A673 (cell line): ENCODE measurements around the gene NCR1. TPM values are rescaled to one million over a fixed set of nuclear protein-coding genes. Genes with fewer than 3 reads are reported as not detected.
"Not testable (repeated sequence)": the region's sequence is repeated elsewhere in the genome, so short reads cannot be mapped to it uniquely, and the experiment has no call there.

Experiments used
- BruUV-seq: library from RNA; stranded (reverse); fragments of 400-500 nt; replicated peaks from 2 replicates; lab custom pipeline; 2021; lab: Mats Ljungman, UMichigan
- CTCF ChIA-PET: fragments of 300-600 bp; sonication (Branson Sonifier 250); formaldehyde crosslinking; loops from one replicate; lab custom pipeline; 2022; ENCODE audit warnings: antibody characterized with exemption; lab: Charles Lee
- POLR2A ChIA-PET: fragments of 300-600 bp; sonication (Branson Sonifier 250); formaldehyde crosslinking; loops from one replicate; lab custom pipeline; 2022; ENCODE audit warnings: antibody characterized with exemption; ENCODE audit not compliant: low non-redundant PET; lab: Charles Lee
- DNase-seq: peaks from one replicate; pipeline ENCODE4 v3.0.0-alpha.2; 2015; ENCODE audit warnings: low spot score
- H3K27ac ChIP-seq: fragments of 200-600 bp; sonication (generic); 2 replicates; pipeline ENCODE4 v1.5.1; 2016; ENCODE audit warnings: mixed run types, low read depth, mild to moderate bottlenecking, mixed read lengths, antibody characterized with exemption, low read length; ENCODE audit not compliant: poor library complexity, severe bottlenecking
- H3K27me3 ChIP-seq: fragments of 200-600 bp; sonication (generic); replicated peaks from 2 replicates; pipeline ENCODE4 v1.6.1; 2017; ENCODE audit warnings: mixed run types, low read depth, mild to moderate bottlenecking, mixed read lengths, antibody characterized with exemption, low read length; ENCODE audit not compliant: insufficient read depth, poor library complexity
- H3K36me3 ChIP-seq: fragments of 200-600 bp; sonication (generic); 2 replicates; pipeline ENCODE4 v1.6.1; 2016; ENCODE audit warnings: mixed run types, mild to moderate bottlenecking, mixed read lengths, antibody characterized with exemption, low read length; ENCODE audit not compliant: insufficient read depth, poor library complexity, severe bottlenecking
- H3K4me1 ChIP-seq: fragments of 200-600 bp; sonication (generic); 2 replicates; pipeline ENCODE4 v1.6.1; 2017; ENCODE audit warnings: mixed run types, mild to moderate bottlenecking, mixed read lengths, antibody characterized with exemption, low read length; ENCODE audit not compliant: insufficient read depth, poor library complexity, severe bottlenecking
- H3K4me3 ChIP-seq: fragments of 200-600 bp; sonication (generic); 2 replicates; pipeline ENCODE4 v1.5.1; 2016; ENCODE audit warnings: low read depth, mixed run types, mild to moderate bottlenecking, mixed read lengths, low read length; ENCODE audit not compliant: poor library complexity, severe bottlenecking
- H3K9me3 ChIP-seq: fragments of 200-600 bp; sonication (generic); 2 replicates; pipeline ENCODE4 v1.6.1; 2016; ENCODE audit warnings: mixed run types, low read depth, mild to moderate bottlenecking, mixed read lengths, antibody characterized with exemption, low read length; ENCODE audit not compliant: poor library complexity, severe bottlenecking
- EZH2 ChIP-seq: fragments of 200-600 bp; sonication (generic); IDR thresholded peaks from 2 replicates; pipeline ENCODE4 v1.6.1; 2017; ENCODE audit warnings: borderline replicate concordance, low read depth, mild to moderate bottlenecking, mixed read lengths, antibody characterized with exemption, low read length; ENCODE audit not compliant: poor library complexity, severe bottlenecking
- intact Hi-C: fragments of 100-400 bp; cut with micrococcal nuclease; formaldehyde crosslinking; loops from one replicate; pipeline ENCODE4 v1.10.0; 2022; ENCODE audit not compliant: unreplicated experiment
- total RNA-seq: library from RNA; stranded (reverse); gene quantifications from 2 replicates; pipeline ENCODE4 v1.2.3, GENCODE V29; 2021
- TF ChIP-seq, protein P1 (sequence below): fragments of 300-800, 200-600 bp; sonication (generic); conservative IDR thresholded peaks from 2 replicates; pipeline ENCODE4 v1.5.1; 2017; ENCODE audit warnings: low read depth, mild to moderate bottlenecking, antibody characterized with exemption, low read length, moderate library complexity, mixed read lengths

The NCR1 gene
- total RNA-seq, 1 experiment from 2014 or later = not detected

DNA sequence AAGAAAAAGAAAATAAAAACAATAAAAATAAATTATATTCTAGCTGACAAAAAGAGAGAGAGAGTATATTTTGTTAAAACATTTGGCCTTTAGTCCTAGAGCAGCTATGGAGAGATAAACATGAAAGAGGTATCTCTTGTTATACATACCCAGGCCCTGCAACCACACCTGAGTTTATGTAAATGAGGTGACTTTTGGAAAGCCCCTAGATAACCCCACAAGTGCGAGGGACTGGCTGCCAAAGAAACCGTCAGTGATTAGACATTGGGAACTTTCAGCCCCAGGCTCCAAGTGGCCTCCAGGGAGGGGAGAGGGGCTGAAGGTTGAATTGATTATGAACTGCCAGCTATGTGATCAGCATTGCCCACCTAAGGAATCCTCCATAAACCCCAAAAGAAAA is 43.5 kb downstream of the NCR1 start:
- Histone ChIP-seq H3K4me3 (no peak overlapping the region), H3K9me3 (no peaks in the 10 kb centered on the region), H3K36me3 (no peaks in the 10 kb centered on the region), H3K4me1 (no peaks in the 10 kb centered on the region), H3K27me3 (no peaks in the 10 kb centered on the region), H3K27ac (no peak overlapping the region)
- intact Hi-C loops = no loop called here
- ChIA-PET POLR2A (no interaction called here), CTCF (no interaction called here)
- TF ChIP-seq, protein P1, sequence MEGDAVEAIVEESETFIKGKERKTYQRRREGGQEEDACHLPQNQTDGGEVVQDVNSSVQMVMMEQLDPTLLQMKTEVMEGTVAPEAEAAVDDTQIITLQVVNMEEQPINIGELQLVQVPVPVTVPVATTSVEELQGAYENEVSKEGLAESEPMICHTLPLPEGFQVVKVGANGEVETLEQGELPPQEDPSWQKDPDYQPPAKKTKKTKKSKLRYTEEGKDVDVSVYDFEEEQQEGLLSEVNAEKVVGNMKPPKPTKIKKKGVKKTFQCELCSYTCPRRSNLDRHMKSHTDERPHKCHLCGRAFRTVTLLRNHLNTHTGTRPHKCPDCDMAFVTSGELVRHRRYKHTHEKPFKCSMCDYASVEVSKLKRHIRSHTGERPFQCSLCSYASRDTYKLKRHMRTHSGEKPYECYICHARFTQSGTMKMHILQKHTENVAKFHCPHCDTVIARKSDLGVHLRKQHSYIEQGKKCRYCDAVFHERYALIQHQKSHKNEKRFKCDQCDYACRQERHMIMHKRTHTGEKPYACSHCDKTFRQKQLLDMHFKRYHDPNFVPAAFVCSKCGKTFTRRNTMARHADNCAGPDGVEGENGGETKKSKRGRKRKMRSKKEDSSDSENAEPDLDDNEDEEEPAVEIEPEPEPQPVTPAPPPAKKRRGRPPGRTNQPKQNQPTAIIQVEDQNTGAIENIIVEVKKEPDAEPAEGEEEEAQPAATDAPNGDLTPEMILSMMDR = no peak
- no peak for TF ChIP-seq EZH2
- BruUV-seq = no TSS peak
- no peak for DNase-seq

DNA sequence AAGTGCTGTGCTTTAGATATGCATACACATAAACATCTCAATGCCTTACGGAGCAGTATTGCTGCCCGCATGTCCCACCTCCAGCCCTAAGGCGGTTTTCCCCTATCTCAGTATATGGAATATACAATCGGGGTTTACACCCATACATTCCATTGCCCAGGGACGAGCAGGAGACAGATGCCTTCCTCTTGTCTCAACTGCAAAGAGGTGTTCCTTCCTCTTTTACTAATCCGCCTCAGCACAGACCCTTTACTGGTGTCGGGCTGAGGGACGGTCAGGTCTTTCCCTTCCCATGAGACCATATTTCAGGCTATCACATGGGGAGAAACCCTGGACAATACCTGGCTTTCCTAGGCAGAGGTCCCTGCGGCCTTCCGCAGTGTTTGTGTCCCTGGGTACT is 44.6 kb downstream of the NCR1 start:
- H3K27ac ChIP-seq, BruUV-seq, H3K4me1 ChIP-seq, H3K36me3 ChIP-seq, POLR2A ChIA-PET, intact Hi-C loops, CTCF ChIA-PET, H3K4me3 ChIP-seq, DNase-seq, H3K27me3 ChIP-seq, H3K9me3 ChIP-seq: not testable (repeated sequence)

DNA sequence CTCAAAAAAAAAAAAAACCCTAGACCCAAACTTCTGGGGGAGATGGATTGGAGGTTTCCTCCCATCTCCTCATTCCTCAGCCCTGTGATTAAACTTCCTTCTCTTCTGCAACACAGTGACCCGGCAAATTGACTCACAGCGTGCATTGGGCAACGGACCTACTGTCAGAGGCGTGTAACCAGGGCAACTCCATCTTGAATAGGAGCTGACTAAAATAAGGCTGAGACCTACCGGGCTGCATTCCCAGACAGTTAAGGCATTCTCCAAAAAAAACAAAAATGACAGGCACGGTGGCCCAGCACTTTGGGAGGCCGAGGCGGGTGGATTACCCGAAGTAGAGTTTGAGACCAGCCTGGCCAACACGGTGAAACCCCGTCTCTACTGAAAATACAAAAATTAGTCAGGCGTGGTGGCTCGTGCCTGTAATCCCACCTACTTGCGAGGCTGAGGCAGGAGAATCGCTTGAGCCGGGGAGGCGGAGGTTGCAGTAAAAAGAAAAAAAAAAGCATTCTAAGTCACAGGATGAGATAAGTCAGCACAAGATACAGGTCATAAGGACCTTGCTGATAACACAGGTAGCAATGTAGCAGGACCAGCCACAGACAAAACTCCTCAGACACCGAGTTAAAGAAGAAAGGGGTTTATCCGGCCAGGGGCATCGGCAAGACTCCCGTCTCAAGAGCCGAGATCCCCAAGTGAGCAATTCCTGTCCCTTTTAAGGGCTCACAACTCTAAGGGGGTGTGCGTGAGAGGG is 46.8 kb downstream of the NCR1 start:
- H3K4me1 ChIP-seq = no peaks in the 10 kb centered on the region
- CTCF ChIA-PET = no interaction called here
- no peaks in the 10 kb centered on the region for H3K36me3 ChIP-seq
- H3K4me3 ChIP-seq = no peak overlapping the region
- H3K27me3 ChIP-seq = no peaks in the 10 kb centered on the region
- BruUV-seq = no TSS peak
- TF ChIP-seq, protein P1 = no peak
- TF ChIP-seq EZH2 = no peak
- DNase-seq = no peak
- no peak overlapping the region for H3K27ac ChIP-seq
- H3K9me3 ChIP-seq = no peaks in the 10 kb centered on the region
- POLR2A ChIA-PET = no interaction called here
- intact Hi-C loops = no loop called here

DNA sequence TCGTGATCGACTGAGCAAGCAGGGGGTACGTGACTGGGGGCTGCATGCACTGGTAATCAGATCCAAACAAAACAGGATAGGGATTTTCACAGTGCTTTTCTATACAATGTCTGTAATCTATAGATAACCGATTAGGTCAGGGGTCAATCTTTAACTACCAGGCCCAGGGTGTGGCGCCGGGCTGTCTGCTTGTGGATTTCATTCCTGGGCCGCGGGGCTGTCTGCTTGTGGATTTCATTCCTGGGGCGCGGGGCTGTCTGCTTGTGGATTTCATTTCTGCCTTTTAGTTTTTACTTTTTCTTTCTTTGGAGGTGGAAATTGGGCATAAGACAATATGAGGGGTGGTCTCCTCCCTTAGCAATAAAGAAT is 47.4 kb downstream of the NCR1 start:
- CTCF ChIA-PET, H3K4me3 ChIP-seq, BruUV-seq, H3K27me3 ChIP-seq, H3K4me1 ChIP-seq, H3K27ac ChIP-seq, H3K36me3 ChIP-seq, DNase-seq, POLR2A ChIA-PET, H3K9me3 ChIP-seq, intact Hi-C loops: not testable (repeated sequence)
